SK-N-MC (cell line): ENCODE measurements around the gene PLBD2.
A peak's percentile ranks its signal among the peaks of the same experiment; 100 is the strongest.

Experiments used
- DNase-seq: peaks from one replicate; pipeline ENCODE4 v3.0.0-alpha.2; 2011; ENCODE audit warnings: low read depth, low spot score
- H3K27ac ChIP-seq: fragments of 200-600 bp; sonication (generic); 2 replicates; pipeline ENCODE4 v1.5.1; 2016; ENCODE audit warnings: mixed run types
- H3K36me3 ChIP-seq: fragments of 200-600 bp; sonication (generic); 2 replicates; pipeline ENCODE4 v1.6.1; 2017; ENCODE audit warnings: antibody characterized with exemption, low read length, mixed read lengths; ENCODE audit not compliant: insufficient read depth
- H3K4me3 ChIP-seq: fragments of 200-600 bp; sonication (generic); 2 replicates; pipeline ENCODE4 v1.5.1; 2016
- H3K9ac ChIP-seq: fragments of 200-600 bp; sonication (generic); 2 replicates; pipeline ENCODE4 v1.8.0; 2017; ENCODE audit warnings: mixed run types, mixed read lengths; ENCODE audit not compliant: insufficient read length
- H3K9me3 ChIP-seq: fragments of 200-600 bp; sonication (generic); 2 replicates; pipeline ENCODE4 v1.6.1; 2017; ENCODE audit warnings: low read depth, mild to moderate bottlenecking, antibody characterized with exemption, low read length, moderate library complexity, mixed read lengths
- EZH2 ChIP-seq: fragments of 200-600 bp; sonication (generic); IDR thresholded peaks from one replicate; pipeline ENCODE4 v1.6.1; 2017; ENCODE audit warnings: antibody characterized with exemption
- FOXP2 ChIP-seq: optimal IDR thresholded peaks from 2 replicates; pipeline ENCODE3; 2011; ENCODE audit warnings: mild to moderate bottlenecking, moderate library complexity; ENCODE audit not compliant: insufficient read depth; ENCODE audit errors: extremely low read length, control extremely low read depth
- POLR2AphosphoS5 ChIP-seq: IDR thresholded peaks from 2 replicates; pipeline ENCODE4 v1.6.1; 2012; ENCODE audit warnings: mild to moderate bottlenecking, low read depth, low read length, borderline replicate concordance

Gene PLBD2

GRCh38 chr12:113332688-113333417 is 25.5 kb upstream of the PLBD2 start:
- no peak overlapping the region for H3K27ac ChIP-seq
- no peak overlapping the region for H3K4me3 ChIP-seq
- H3K9ac ChIP-seq, result no peak overlapping the region
- DNase-seq, result no peak
- no peaks in the 10 kb centered on the region for H3K36me3 ChIP-seq
- no peaks in the 10 kb centered on the region for H3K9me3 ChIP-seq
- TF ChIP-seq EZH2 (no peak), FOXP2 (no peak), POLR2AphosphoS5 (no peak)

- Histone ChIP-seq H3K9ac (no peak overlapping the region), H3K4me3 (no peak overlapping the region), H3K27ac (no peak overlapping the region), H3K36me3 (no peaks in the 10 kb centered on the region), H3K9me3 (no peaks in the 10 kb centered on the region)
- no peak for DNase-seq
- TF ChIP-seq POLR2AphosphoS5 (no peak), EZH2 (no peak)
Measured at GRCh38 chr12:113333418-113333750, 25.0 kb upstream of the PLBD2 start.

- DNase-seq, result no peak
- H3K9ac ChIP-seq, result peak overlapping the region; percentile 75
- H3K36me3 ChIP-seq, result no peaks in the 10 kb centered on the region
- H3K4me3 ChIP-seq, result peak overlapping the region; percentile 87
- no peaks in the 10 kb centered on the region for H3K9me3 ChIP-seq
- TF ChIP-seq POLR2AphosphoS5, result no peak
- no peak for TF ChIP-seq FOXP2
- no peak for TF ChIP-seq EZH2
- H3K27ac ChIP-seq, result no peak overlapping the region
Measured at GRCh38 chr12:113333877-113334785, 24.3 kb upstream of the PLBD2 start.

DNA sequence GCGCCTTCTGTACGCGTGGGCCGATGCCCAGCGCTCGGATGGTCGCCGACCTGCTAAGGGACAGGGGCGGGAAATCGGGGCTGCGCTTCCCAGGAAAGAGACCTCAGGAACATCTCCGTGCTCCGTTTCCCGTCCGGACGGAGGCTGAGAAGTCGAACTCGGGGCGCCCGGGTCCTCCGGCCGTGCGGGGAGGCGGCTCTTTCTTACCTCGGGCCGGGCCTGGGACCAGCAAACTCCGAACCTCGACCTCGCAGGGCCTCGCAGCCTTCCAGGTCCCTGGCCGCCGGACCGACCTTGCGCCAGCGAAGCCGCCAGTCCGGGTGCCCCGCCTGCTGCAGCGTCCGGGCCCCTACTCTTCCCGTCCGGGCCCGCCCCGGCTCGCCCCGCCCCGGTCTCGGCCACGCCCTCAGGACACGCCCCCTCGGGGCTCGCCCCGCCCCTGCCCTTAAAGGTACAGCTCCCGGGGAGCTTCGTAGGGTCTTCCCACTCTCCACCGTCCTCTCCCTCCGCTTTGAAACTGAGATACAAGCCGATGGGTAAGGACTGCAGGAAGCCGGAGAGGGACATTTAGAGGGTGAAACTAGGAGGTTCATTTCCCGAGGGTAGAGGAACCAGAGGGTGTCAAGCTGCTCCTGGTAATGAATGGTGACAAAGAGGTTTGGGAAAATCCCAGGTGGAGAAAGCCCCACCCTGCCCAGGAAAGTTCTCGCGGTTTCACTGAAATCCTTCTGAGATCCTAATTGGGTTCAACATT is 23.4 kb upstream of the PLBD2 start, which contains the start of gene SLC8B1:
SLC8B1 (minus strand) TSS at position 324 of the 754 bp plus-strand sequence. CDS start 2,231 bp downstream, outside the sequence.
- Histone ChIP-seq H3K9ac (peak within 1 kb of the TSS; percentile 75), H3K36me3 (no peaks in the 10 kb centered on the region), H3K4me3 (peak within 1 kb of the TSS; percentile 87), H3K27ac (no peak within 1 kb of the TSS), H3K9me3 (no peaks in the 10 kb centered on the region)
- DNase-seq, result no peak
- TF ChIP-seq POLR2AphosphoS5, result peak; percentile 67; the same call in 1 of the 2 replicates
- no peak for TF ChIP-seq FOXP2

- H3K9me3 ChIP-seq, result no peaks in the 10 kb centered on the region
- no peak for TF ChIP-seq EZH2
- no peak overlapping the region for H3K27ac ChIP-seq
- H3K9ac ChIP-seq, result no peak overlapping the region
- H3K36me3 ChIP-seq, result no peaks in the 10 kb centered on the region
- DNase-seq, result no peak
- no peak overlapping the region for H3K4me3 ChIP-seq
Measured at GRCh38 chr12:113339540-113339939, 18.8 kb upstream of the PLBD2 start.

DNA sequence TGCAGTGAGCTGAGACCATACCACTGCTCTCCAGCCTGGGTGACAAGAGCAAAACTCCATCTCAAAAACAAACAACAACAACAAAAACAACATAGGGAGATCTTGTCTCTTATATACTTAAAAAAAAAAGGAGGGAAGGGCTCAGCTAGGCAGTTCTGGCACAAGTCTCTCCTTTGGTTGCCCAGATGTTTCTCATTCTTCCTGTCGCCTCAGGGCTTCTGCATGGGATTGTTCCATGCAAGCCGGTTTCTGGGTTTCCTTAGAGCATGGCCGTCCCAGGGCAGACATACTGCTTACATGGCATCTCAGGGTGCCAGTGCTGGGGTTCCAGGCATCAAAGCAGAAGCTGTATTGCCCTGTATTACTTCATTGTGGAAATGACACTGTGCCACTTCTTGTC is 18.3 kb upstream of the PLBD2 start:
- Histone ChIP-seq H3K36me3 (no peaks in the 10 kb centered on the region), H3K9ac (no peak overlapping the region), H3K27ac (no peak overlapping the region), H3K9me3 (no peaks in the 10 kb centered on the region), H3K4me3 (no peak overlapping the region)
- no peak for TF ChIP-seq FOXP2
- no peak for TF ChIP-seq POLR2AphosphoS5
- TF ChIP-seq EZH2, result no peak
- peak; percentile 44 for DNase-seq

- no peak for DNase-seq
- no peaks in the 10 kb centered on the region for H3K36me3 ChIP-seq
- no peak overlapping the region for H3K4me3 ChIP-seq
- TF ChIP-seq FOXP2, result no peak
- no peak for TF ChIP-seq POLR2AphosphoS5
- no peak for TF ChIP-seq EZH2
- no peaks in the 10 kb centered on the region for H3K9me3 ChIP-seq
- no peak overlapping the region for H3K27ac ChIP-seq
- H3K9ac ChIP-seq, result no peak overlapping the region
Measured at GRCh38 chr12:113341535-113341934, 16.9 kb upstream of the PLBD2 start.

DNA sequence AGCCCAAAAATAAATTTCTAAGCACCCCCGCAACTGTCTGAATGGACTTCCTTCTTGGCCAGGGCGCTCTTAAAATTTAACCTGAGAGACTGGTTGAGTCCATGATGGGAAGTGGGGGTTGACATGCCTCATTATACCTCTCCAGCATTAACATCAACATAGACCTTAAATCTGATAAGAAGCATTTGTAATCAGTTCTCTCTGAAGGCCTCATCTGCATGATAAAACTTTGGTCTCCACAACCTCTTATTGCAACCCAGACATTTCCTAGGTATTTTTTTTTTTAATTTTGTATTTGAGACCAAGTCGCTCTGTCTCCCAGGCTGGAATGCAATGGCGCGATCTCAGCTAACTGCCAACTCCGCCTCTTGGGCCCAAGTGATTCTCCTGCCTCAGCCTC is 13.1 kb upstream of the PLBD2 start:
- TF ChIP-seq EZH2 (no peak), FOXP2 (no peak)
- Histone ChIP-seq H3K4me3 (no peak overlapping the region), H3K9ac (no peak overlapping the region), H3K9me3 (no peaks in the 10 kb centered on the region), H3K36me3 (no peaks in the 10 kb centered on the region), H3K27ac (no peak overlapping the region)
- DNase-seq, result no peak
